NT2/D1 (cell line): ENCODE results near the gene ACOXL.

Source experiments
- YY1 ChIP-seq: IDR thresholded peaks from 2 replicates; pipeline ENCODE4 v1.6.1; 2011; ENCODE audit not compliant: insufficient read length, insufficient read depth
- ZNF274 ChIP-seq: IDR thresholded peaks from 2 replicates; pipeline ENCODE4 v1.6.1; 2011; ENCODE audit warnings: mild to moderate bottlenecking, low read depth, low read length

DNA sequence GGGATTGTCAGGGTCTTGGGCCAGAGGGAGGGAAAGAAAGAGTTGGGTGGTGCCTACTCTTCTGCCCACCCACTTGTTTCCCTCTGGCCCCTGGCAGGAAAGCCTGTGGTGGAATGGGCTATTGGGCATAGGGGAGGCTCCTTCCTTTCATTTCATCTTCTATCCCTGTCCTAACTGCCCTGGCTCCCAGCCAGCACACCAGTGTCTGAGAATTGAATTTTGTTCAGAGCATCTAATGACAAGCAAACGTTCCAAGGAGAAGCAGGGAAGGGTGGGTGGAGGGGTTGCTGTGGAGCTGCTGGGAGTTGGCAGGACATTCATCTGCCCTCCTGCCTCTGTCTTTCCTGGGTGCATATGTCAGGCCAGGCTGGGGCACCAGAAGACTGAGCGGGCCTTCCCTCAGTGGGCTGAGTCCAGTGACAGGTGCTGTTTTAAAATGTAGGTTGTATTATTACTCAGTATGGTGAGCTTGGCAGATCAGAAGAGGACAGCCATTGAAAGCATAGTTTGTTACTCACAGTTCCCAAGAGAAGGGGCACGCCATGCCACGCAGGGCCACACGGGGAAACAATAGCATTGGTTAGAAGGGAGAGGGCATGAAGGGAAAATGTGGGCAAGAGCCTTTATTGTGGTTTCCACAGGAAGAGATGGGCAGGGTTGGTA lies 171.9 kb downstream of the ACOXL start:
- no peak for TF ChIP-seq YY1
- no peak for TF ChIP-seq ZNF274
